HG02759 (cell line): ENCODE data around the gene COX6B2.
"Not testable (repeated sequence)": the region's sequence is repeated elsewhere in the genome, so short reads cannot be mapped to it uniquely, and the experiment has no call there.

Experiments
- ATAC-seq: cut with Tn5 transposase; IDR thresholded peaks from one replicate; pipeline ENCODE4 v1.9.1; 2021; ENCODE audit warnings: mild to moderate bottlenecking, moderate library complexity; ENCODE audit not compliant: unreplicated experiment

COX6B2 gene

DNA sequence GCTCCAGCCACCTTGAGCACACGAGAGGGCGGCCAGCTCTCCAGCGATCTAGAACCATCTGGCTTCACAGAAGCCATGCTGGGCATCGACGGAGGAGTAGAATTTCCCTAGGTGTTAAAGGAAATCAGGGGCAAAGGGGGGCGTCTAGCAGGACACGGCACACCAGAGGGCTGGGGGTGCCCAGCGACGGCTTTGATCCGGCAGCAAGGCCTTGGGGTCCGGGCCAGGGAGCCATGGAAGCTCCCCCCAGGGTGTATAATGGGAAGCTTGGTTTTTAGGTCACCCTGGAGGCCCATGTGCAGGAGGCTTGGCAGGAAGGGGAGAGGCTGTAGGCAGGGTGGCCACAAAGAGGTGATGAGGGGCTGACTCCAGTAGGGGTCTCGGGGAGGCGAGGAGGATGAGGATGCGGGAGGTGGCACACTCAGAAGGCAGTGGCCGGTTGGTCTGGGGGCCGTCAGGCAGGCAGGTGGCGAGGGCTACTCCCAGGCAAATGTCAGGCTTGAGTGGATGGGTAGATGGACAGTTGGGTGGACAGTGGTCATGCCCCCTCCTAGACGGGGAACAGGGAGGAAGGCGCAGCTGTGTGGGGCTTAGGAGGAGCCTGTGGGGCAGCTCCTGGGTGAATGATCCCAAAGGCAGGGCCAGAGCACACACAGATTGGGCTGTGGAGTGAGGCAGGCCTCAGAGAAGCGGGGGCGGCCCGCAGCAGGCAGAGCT is 9.3 kb downstream of the COX6B2 start:
- ATAC-seq: no peak

GRCh38 chr19:55344444-55344843 is 10.1 kb downstream of the COX6B2 start:
- ATAC-seq: no peak

DNA sequence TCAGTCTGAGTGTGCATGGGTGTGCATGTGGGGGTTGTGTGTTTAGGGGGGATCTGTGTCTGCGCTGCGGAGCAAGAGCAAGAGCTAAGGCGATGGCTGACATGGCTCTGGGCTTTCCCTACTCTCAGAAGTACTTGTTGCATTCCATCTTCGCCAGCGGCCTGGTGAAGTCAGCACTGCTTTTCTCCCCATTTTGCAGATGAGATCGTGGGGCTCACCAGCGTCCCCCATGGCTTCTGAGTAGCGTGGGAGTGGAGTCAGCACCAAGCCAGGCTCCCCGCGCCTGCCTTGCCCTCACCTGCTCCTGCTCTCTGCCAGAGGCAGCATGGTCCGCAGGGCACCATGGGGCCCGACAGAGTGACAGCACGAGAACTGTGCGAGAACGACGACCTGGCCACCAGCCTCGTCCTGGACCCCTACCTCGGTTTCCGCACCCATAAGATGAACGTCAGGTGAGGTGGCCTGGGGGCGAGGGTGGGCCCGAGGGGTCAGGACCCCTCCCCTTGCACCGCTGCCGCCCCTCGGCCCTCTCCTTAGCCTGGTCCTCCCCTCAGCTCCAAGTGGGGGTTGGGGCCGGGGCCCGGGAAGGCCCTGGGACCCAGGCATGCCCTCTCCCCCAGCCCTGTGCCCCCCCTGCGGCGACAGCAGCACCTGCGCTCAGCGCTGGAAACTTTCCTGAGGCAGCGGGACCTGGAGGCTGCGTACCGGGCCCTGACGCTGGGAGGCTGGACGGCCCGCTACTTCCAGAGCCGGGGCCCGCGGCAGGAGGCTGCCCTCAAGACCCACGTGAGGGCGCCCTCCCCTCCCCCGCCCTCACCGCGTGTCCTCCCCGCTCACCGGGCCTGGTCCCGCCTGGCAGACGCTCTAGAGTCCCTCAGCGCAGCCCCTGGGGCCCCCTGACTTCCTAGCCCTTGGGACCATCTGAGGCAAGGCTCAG is 12.7 kb downstream of the COX6B2 start:
- ATAC-seq: no peak

GRCh38 chr19:55341171-55341588 is 13.3 kb downstream of the COX6B2 start:
- no peak for ATAC-seq

GRCh38 chr19:55340784-55341147 is 13.8 kb downstream of the COX6B2 start:
- ATAC-seq: no peak

DNA sequence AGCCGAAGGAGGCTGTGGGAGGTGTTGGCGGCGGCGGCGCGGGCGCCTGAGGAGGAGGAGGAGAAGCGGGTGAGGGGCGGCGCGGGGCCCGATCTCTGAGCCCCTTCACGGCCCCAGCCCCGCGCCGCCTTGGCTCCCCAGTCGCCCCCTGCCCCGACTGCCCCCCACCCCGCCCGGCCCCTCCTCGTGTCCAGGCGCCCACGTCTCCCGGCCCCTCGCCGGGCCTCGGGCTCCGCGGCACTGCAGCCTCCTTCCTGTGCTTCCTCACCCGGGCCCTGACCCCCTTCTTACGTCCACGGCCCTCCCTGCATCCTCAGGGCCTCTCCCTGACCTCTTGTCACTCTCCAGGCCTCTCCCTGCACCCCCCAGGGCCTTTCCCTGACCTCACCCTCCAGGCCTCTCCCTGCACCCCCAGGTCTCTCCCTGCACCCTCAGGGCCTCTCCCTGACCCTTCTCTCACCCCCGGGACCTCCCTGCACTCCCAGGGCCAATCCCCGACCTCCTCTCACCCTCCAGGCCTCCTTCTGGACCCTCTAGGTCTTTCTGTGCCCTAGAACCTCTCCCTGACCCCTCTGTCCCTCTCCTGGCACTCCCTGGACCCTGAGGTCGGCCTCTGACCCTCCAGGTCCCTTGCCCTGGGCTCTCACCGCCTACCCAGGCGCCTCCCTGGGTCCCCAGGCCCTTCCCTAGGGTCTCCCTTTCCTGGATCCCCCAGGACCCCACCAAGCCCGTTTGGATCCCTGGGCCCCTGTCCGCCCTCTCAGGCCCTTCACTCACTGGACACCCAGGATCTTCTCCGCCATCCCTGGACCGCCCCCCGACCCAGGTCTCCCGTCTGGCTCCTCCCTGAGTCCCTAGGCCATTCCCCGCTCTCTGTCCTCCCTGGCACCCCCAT is 14.4 kb downstream of the COX6B2 start:
- no peak for ATAC-seq

DNA sequence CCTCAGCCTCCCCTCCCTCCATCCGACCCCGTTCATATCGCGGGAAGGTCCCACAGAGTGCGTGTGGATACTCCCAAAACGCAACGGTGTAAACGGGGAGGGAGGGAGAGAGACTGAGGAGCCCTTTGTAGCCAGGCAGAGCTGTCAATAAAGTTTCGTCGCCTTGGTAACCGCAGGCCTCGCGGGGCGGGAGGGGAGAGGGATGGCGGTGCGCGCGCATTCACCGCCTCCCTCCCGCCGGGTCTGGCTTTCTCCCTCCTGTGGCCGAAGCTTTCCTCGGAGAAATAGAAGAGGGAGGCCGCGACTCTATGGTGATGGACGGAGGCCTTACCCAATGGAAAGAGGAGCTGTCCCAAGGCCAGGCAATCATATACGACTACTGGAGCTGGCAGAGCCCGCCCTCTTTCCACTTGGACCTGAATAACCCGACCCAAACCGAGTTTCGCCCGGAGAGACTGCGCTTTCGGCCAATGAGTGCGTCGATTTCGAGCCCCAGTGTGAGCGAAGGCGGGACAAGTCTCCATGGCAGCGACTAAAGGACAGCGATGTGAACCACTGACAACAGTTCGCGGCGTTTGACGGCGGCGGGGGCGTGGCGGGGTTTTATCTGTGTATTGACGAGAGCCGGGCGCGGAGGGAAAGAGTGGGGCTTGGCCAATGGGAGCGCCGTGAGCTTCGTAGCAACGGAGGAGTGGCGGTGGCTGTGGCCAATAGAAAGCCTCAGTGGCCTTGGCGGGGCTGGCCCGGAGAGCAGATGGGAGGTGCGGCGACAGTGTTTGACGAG is 15.2 kb downstream of the COX6B2 start, which contains the start of gene KMT5C:
TSS of gene KMT5C (plus strand) at position 772 of the 784 bp plus-strand sequence. CDS start 2,061 bp downstream, outside the sequence.
- ATAC-seq: peak; percentile 83

- no peak for ATAC-seq
Observed at GRCh38 chr19:55336101-55336500, 18.4 kb downstream of the COX6B2 start.

- no peak for ATAC-seq
Observed at GRCh38 chr19:55333870-55334269, 20.6 kb downstream of the COX6B2 start.

- ATAC-seq: not testable (repeated sequence)
Observed at GRCh38 chr19:55329791-55330190, 24.7 kb downstream of the COX6B2 start.

GRCh38 chr19:55328774-55329318 is 25.7 kb downstream of the COX6B2 start:
- not testable (repeated sequence) for ATAC-seq

- ATAC-seq: no peak
Observed at GRCh38 chr19:55325172-55325571, 29.3 kb downstream of the COX6B2 start, which contains the start of gene TMEM150B. Gene TMEM150B, minus strand, starts transcription at chr19:55325341. Its CDS starts 4,305 bp downstream, at chr19:55321036.

- ATAC-seq: no peak
Observed at GRCh38 chr19:55324662-55325061, 29.9 kb downstream of the COX6B2 start.

DNA sequence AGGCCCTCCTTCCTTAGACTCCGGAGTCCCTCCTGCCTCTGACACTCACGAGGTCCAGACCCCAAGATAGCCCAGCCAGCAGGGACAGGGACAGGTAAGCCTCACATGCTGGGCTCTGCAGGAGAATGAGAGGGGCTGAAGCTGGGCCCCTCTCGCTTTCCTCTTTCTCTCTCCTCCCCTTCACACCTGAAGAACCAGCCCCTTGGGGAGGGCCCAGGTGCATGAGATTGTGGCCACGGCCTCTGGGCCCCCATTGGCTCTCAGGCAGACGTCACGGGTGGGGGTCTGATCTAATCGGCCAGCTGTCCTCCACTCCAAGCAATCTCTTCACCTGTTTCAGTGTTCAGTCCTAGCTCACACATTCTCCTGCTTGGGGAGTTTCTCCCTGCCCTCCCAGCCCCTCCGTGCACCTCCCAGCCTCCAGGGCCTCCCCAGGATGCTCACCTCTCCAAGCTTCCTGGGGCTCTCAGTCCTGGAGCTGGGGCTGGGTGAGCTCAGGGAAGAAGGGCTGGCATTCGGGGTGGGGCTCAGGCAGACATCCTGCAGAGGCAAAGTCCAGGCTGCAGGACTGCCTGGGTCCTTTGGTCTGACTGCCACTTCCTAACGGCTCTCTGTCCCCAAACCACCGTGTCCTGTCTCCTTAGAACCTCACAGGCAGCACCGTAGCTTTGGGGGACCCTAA is 32.2 kb downstream of the COX6B2 start:
- no peak for ATAC-seq

DNA sequence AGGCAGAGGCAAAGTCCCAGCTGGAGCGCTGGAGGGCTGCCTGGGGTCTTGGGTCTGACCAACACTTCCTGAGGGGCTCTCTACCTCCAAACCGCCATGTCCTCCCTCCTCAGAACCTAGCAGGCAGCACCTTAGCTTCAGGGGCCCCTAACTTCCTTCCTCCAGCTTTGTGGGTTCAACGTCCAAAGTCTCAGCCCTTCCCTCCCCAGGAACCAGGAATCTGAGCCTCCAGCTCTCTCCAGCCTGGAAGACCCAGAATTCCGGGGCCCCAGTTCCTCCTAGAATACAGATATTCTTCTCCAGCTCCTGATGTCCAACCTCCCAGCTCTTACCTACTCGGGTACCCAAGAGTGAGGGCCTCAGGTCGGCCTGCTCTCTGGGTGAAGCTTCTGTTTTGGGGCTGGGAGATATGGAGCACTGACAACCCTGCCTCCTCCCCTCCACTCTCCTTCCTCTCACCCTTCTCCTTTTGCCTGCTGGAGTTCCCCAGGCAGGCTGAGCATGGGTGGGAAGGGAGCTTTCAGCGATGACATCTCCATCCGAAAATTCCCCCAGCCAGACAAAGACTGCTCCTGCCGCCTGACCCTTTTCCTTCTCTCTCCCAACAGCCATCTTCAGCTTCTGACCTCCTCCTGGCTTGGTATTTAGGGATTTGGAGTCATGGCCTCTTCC is 32.9 kb downstream of the COX6B2 start:
- no peak for ATAC-seq

- no peak for ATAC-seq
Observed at GRCh38 chr19:55320844-55321419, 33.6 kb downstream of the COX6B2 start.

DNA sequence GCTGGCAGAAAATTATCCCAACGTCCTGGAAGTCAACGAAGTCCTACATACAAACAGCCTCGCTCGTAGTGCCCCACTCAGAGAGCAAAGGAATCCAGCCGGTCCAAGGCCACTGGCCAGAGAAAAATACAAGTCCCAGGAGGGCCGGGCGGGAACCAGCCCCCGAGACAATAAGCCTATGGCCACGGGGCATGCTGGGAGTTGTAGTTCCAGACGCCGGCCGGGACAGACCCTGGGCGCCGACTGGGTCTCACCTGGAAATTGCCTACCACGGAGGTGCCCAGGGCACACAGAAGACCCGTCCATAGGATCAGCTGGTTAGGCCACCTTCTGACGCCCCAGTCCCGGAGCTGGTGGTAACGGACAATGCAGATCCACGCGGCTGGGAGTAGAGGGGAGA is 34.7 kb downstream of the COX6B2 start:
- no peak for ATAC-seq

DNA sequence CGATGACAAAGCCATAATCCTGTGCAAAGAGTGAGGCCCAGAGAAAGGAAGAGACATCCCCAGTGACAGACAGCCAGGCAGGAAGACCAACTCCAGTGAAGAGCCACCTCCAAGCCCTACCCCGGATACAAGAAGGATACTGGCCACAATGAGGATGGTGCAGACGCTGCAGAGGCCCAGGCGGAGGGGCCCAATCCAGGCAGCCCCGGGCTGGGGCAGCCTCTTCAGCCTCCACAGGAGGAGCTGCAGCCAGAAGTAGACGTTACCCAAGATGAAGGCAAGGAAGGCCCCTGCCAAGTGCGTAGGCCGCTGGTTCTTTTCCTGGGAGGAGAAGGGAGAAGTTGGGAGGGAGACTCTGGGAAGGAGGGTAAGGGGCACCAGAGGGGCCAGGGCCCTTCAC is 37.9 kb downstream of the COX6B2 start:
- no peak for ATAC-seq
